T-helper 1 cell treated with Interleukin-12 subunit alpha and Interleukin-12 subunit beta and Interleukin-4 antibody, amounts not matched to agents 30 μg/mL and 1 μg/mL, for 36 hours (primary cell): ENCODE results near the gene AASDH.
"Not testable (repeated sequence)": the region's sequence is repeated elsewhere in the genome, so short reads cannot be mapped to it uniquely, and the experiment has no call there.

Source experiments
- H3K27ac Mint-ChIP-seq: one replicate; pipeline ENCODE4 v1.8.0; 2021; ENCODE audit warnings: mild to moderate bottlenecking, mixed read lengths
- H3K27me3 Mint-ChIP-seq: one replicate; pipeline ENCODE4 v1.8.0; 2021; ENCODE audit warnings: low read depth, mixed read lengths
- H3K36me3 Mint-ChIP-seq: one replicate; pipeline ENCODE4 v1.8.0; 2021; ENCODE audit warnings: low read depth, mixed read lengths
- H3K4me1 Mint-ChIP-seq: one replicate; pipeline ENCODE4 v1.8.0; 2021; ENCODE audit warnings: low read depth, mixed read lengths
- H3K4me3 Mint-ChIP-seq: one replicate; pipeline ENCODE4 v1.8.0; 2021; ENCODE audit warnings: mild to moderate bottlenecking, moderate library complexity, mixed read lengths
- H3K9me3 Mint-ChIP-seq: one replicate; pipeline ENCODE4 v1.8.0; 2021; ENCODE audit warnings: mixed read lengths

Gene AASDH

GRCh38 chr4:56371426-56372220 is 15.7 kb downstream of the AASDH start:
- H3K4me3 Mint-ChIP-seq = no peak overlapping the region
- no peaks in the 10 kb centered on the region for H3K27me3 Mint-ChIP-seq
- H3K36me3 Mint-ChIP-seq = peaks cover 19% of the 10 kb centered on the region
- peaks cover 3% of the 10 kb centered on the region for H3K4me1 Mint-ChIP-seq
- H3K27ac Mint-ChIP-seq = no peak overlapping the region
- H3K9me3 Mint-ChIP-seq = peaks cover 4% of the 10 kb centered on the region

DNA sequence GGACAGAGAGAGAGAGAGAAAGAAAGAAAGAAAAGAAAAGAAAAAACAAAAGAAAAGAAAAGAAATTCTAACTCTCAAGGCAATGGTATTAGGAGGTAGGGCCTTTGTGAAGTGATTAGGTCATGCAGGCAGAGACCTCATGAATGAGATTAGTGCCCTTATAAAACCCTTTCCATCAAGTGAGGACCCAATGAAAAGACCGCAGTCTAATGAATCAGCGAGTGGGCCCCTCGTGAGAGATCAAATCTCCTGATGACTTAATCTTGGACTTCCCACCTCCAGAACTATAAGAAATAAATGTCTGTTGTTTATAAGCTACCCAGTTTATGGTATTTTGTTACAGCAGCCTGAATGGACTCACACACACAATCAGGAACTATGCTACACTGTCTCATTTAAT is 16.9 kb downstream of the AASDH start:
- Mint-ChIP-seq H3K4me3 (no peak overlapping the region), H3K4me1 (no peaks in the 10 kb centered on the region), H3K27me3 (no peaks in the 10 kb centered on the region), H3K36me3 (peaks cover 17% of the 10 kb centered on the region), H3K9me3 (peaks cover 4% of the 10 kb centered on the region), H3K27ac (no peak overlapping the region)

DNA sequence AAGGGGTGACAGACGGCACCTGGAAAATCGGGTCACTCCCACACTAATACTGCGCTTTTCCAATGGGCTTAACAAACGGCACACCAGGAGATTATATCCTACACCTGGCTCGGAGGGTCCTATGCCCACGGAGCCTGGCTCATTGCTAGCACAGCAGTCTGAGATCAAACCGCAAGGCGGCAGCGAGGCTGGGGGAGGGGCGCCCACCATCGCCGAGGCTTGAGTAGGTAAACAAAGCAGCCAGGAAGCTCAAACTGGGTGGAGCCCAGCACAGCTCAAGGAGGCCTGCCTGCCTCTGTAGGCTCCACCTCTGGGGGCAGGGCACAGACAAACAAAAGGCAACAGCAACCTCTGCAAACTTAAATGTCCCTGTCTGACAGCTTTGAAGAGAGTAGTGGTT is 24.3 kb downstream of the AASDH start:
- peaks cover 16% of the 10 kb centered on the region for H3K36me3 Mint-ChIP-seq
- not testable (repeated sequence) for H3K4me1 Mint-ChIP-seq, H3K27me3 Mint-ChIP-seq, H3K4me3 Mint-ChIP-seq, H3K9me3 Mint-ChIP-seq, H3K27ac Mint-ChIP-seq

DNA sequence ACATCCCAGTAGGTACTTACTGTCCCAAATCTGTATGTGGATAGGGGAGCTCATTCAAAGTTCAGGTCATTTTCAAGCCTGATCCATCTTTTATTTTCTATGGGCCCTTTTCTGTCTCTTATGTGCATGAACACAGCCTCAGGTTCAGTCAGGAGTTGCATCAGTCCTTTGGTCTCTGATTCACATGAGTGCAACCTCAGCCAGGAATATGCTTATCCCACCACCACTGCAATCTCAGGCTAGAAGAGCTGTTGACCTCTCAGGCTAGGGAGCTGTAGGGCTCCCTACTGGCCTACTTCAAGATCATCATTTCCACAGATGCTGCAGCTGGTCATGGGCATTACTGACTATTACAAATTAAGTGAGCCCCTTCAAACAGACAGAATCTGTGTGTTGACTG is 27.2 kb downstream of the AASDH start:
- H3K27me3 Mint-ChIP-seq = no peaks in the 10 kb centered on the region
- H3K4me1 Mint-ChIP-seq = no peaks in the 10 kb centered on the region
- peaks cover 9% of the 10 kb centered on the region for H3K9me3 Mint-ChIP-seq
- H3K27ac Mint-ChIP-seq = no peak overlapping the region
- peaks cover 12% of the 10 kb centered on the region for H3K36me3 Mint-ChIP-seq
- no peak overlapping the region for H3K4me3 Mint-ChIP-seq

DNA sequence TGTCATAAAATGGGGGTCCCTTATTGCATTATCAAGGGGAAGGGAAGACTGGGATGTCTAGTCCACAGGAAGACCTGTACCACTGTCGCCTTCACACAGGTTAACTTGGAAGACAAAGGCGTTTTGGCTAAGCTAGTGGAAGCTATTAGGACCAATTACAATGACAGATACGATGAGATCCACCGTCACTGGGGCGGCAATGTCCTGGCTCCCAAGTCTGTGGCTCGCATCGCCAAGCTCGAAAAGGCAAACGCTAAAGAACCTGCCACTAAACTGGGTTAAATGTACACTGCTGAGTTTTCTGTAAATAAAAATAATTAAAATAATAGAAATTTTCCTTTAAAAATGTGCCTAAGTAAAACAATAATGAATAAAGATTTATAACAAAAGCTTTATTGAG is 30.6 kb downstream of the AASDH start:
- Mint-ChIP-seq H3K27ac (no peak overlapping the region), H3K9me3 (no peaks in the 10 kb centered on the region), H3K36me3 (peaks cover 11% of the 10 kb centered on the region), H3K4me3 (no peak overlapping the region), H3K27me3 (no peaks in the 10 kb centered on the region), H3K4me1 (no peaks in the 10 kb centered on the region)

DNA sequence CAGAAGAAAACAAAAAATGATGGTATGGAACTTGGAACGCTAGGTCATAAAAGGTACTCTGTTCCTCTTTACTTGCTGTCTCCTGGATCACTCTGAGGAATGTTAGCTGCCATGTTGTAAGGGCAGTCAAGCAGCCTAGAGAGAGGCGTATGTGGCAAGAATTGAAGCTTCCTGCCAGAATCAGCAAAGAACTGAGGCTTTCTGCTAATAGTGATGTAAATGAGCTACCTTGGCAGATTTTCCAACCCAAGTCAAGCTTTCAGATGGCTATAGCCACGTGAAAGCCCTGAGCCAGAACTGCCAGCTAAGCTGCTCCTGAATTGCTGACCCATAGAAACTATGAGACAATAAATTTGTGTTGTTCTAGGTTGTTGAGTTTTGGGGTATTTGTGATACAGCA is 38.7 kb downstream of the AASDH start:
- no peaks in the 10 kb centered on the region for H3K9me3 Mint-ChIP-seq
- peaks cover 6% of the 10 kb centered on the region for H3K36me3 Mint-ChIP-seq
- no peak overlapping the region for H3K27ac Mint-ChIP-seq
- no peaks in the 10 kb centered on the region for H3K27me3 Mint-ChIP-seq
- no peaks in the 10 kb centered on the region for H3K4me1 Mint-ChIP-seq
- no peak overlapping the region for H3K4me3 Mint-ChIP-seq

DNA sequence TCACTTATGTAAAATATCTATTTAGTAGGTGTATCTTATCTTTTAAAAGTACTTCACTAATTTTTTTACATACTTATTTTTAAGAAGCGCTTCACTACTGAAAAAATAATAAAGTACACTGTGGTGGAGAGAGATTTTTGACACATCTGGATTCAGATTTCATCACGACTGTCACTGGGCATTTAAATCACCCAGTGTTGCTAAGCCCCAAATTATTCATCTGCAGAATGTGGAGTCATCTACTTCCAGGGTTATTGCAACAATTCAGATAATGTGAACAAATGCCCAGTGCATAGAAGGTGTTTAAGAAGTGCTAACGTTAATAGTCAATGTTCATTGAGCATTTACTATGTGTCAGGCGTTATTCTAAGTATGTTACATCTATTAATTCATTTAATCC is 41.8 kb downstream of the AASDH start:
- Mint-ChIP-seq H3K27ac (no peak overlapping the region), H3K27me3 (no peaks in the 10 kb centered on the region), H3K4me1 (no peaks in the 10 kb centered on the region), H3K4me3 (no peak overlapping the region), H3K36me3 (peaks cover 9% of the 10 kb centered on the region), H3K9me3 (no peaks in the 10 kb centered on the region)

DNA sequence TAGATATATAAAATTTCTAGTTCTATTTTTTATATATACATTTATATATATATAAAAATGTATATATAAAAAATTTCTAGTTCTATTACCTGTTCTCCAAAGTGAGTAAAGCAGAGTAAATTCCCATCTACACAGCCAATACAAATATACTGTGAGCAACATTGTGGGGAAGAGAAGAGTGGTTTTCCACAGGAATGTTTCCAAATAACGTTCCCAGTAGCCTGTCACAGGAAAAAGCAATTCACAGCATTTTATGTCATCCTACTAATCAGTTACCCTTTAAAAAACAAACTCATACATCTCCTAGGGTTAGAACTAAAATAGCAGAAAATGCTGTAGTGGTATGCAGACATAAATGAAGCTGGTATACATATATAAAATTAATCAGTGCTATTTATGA is 44.5 kb downstream of the AASDH start:
- no peaks in the 10 kb centered on the region for H3K4me1 Mint-ChIP-seq
- H3K36me3 Mint-ChIP-seq = peaks cover 4% of the 10 kb centered on the region
- no peaks in the 10 kb centered on the region for H3K9me3 Mint-ChIP-seq
- no peak overlapping the region for H3K27ac Mint-ChIP-seq
- no peak overlapping the region for H3K4me3 Mint-ChIP-seq
- H3K27me3 Mint-ChIP-seq = no peaks in the 10 kb centered on the region

DNA sequence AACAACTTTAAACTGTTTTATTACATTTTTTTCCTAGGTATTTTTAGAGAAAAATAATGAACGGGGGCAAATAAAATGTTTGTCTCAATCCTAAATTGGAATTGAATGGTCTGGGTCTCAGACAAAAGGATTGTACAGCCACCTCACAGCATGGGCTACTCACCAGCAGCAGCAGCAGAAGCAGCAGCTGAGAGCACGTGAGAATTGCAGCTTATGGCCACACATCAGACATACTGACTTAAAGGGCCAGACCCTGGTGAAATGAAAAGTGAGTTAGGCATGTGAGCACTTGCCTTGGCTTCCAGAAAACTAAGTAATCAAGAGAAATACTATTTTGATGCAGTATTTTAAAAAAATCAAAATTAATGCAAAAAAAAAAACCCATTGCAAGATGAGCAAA is 56.6 kb downstream of the AASDH start:
- Mint-ChIP-seq H3K27ac (no peak overlapping the region), H3K27me3 (no peaks in the 10 kb centered on the region), H3K9me3 (peaks cover 7% of the 10 kb centered on the region), H3K4me3 (no peak overlapping the region), H3K36me3 (peaks cover 1% of the 10 kb centered on the region), H3K4me1 (no peaks in the 10 kb centered on the region)

DNA sequence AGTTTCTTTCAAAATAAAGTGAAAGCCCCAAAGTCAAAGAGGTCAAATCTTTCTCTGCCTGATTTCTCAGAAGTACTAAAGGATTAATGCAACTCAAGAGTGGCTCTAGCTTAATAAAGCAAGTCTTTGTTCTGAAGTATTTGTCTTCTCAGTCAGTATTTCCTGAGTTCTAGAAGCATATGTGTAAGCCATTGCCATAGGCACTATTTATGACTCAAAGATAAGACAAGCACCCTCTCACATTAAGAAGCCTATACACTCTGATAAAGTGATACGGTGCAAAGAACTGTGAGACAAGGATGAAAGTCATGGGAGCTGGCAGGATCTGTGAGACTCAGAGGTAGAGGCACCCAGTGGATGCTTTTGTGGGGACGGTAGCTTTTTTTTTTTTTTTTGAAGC is 60.9 kb downstream of the AASDH start:
- Mint-ChIP-seq H3K36me3 (no peaks in the 10 kb centered on the region), H3K27me3 (peaks cover 6% of the 10 kb centered on the region), H3K27ac (no peak overlapping the region), H3K4me3 (no peak overlapping the region), H3K9me3 (no peaks in the 10 kb centered on the region), H3K4me1 (no peaks in the 10 kb centered on the region)

DNA sequence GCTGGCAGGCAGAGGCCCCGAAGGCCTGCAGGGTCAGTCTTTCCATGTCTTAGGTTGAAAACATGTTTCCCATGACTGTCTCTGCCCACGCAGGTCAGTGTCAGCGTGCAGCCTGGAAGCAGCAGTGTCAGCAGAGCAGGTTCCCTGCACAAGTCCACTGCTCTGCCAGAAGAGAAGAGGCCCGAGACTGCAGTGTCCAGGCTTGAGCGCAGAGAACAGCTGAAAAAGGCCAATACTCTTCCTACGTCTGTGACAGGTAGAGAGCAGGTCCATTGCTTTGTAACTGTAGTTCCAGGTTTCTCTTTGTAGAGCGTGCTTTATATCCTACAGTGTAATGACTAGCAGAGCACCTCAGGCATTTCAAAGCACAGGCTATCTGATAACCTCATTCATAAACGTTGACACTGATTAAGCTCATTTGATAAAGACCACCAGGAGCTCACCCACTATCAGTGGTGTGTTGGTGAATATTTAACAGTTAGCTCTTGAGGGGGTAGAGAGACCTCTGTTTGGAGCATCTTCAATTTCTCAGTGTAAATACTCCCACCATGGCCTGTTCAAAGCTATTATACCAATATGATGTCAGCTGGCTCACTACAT is 63.2 kb downstream of the AASDH start:
- Mint-ChIP-seq H3K27me3 (peaks cover 6% of the 10 kb centered on the region), H3K4me1 (no peaks in the 10 kb centered on the region), H3K4me3 (no peak overlapping the region), H3K9me3 (no peaks in the 10 kb centered on the region), H3K27ac (no peak overlapping the region), H3K36me3 (no peaks in the 10 kb centered on the region)

- peaks cover 6% of the 10 kb centered on the region for H3K27me3 Mint-ChIP-seq
- H3K9me3 Mint-ChIP-seq = no peaks in the 10 kb centered on the region
- H3K36me3 Mint-ChIP-seq = no peaks in the 10 kb centered on the region
- no peaks in the 10 kb centered on the region for H3K4me1 Mint-ChIP-seq
- H3K27ac Mint-ChIP-seq = no peak overlapping the region
- no peak overlapping the region for H3K4me3 Mint-ChIP-seq
These were observed 64.0 kb downstream of the AASDH start for GRCh38 chr4:56323327-56323726.

GRCh38 chr4:56321251-56321650 is 66.0 kb downstream of the AASDH start:
- Mint-ChIP-seq H3K27me3 (peaks cover 6% of the 10 kb centered on the region), H3K27ac (no peak overlapping the region), H3K9me3 (no peaks in the 10 kb centered on the region), H3K36me3 (no peaks in the 10 kb centered on the region), H3K4me1 (no peaks in the 10 kb centered on the region), H3K4me3 (no peak overlapping the region)

GRCh38 chr4:56320293-56320692 is 67.0 kb downstream of the AASDH start:
- Mint-ChIP-seq H3K9me3 (no peaks in the 10 kb centered on the region), H3K4me1 (no peaks in the 10 kb centered on the region), H3K36me3 (no peaks in the 10 kb centered on the region), H3K27ac (no peak overlapping the region), H3K27me3 (peaks cover 6% of the 10 kb centered on the region), H3K4me3 (no peak overlapping the region)

DNA sequence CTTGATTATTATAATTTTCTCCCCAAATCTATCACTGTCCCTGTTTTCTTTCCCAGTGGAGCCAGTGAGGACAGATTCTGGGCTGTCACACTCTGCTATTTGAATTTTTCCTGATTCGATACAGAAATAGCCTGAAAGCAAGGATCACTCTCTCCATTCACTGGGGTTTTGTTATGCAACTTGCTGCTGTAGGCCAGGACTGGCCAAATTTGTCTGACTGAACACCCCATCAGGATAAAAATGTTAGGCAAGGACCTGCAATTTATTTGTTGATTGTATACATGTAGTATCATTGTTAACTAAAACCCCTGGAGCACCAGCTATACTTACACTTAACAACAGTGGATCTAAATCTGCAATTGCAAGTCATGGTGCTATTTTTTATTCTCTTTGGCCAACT is 68.7 kb downstream of the AASDH start:
- Mint-ChIP-seq H3K36me3 (no peaks in the 10 kb centered on the region), H3K27me3 (peaks cover 6% of the 10 kb centered on the region), H3K9me3 (no peaks in the 10 kb centered on the region), H3K27ac (no peak overlapping the region), H3K4me3 (no peak overlapping the region), H3K4me1 (no peaks in the 10 kb centered on the region)
